Fibroblast of the aortic adventitia (primary cell): ENCODE results near the gene CPB1. TPM values are rescaled to one million over a fixed set of nuclear protein-coding genes. Genes with fewer than 3 reads are reported as not detected.

Experiments
- DNase-seq: peaks from one replicate; pipeline ENCODE4 v3.0.0-alpha.2; 2010; ENCODE audit warnings: low read depth
- H3K4me3 ChIP-seq: 2 replicates; pipeline ENCODE4 v1.5.1; 2011; ENCODE audit warnings: low read depth, mild to moderate bottlenecking, control low read depth, low read length, moderate library complexity
- total RNA-seq: library from RNA; depleted of rRNA; stranded (reverse); fragments of >200 nt; gene quantifications from 2 replicates; pipeline ENCODE4 v1.2.3, GENCODE V29; 2012; ENCODE audit warnings: low replicate concordance
- TF ChIP-seq, protein P1 (sequence below): IDR thresholded peaks from 2 replicates; pipeline ENCODE4 v1.5.1; 2011; ENCODE audit warnings: mild to moderate bottlenecking, low read length, control low read depth, inconsistent platforms; ENCODE audit not compliant: insufficient read depth

Gene CPB1
- total RNA-seq, 1 donor: 0.18 TPM

GRCh38 chr3:148815316-148816110 lies 12.1 kb upstream of the CPB1 start:
- no peak overlapping the region for H3K4me3 ChIP-seq
- no peak for DNase-seq

GRCh38 chr3:148816427-148816826 lies 11.2 kb upstream of the CPB1 start:
- no peak overlapping the region for H3K4me3 ChIP-seq
- TF ChIP-seq, protein P1, sequence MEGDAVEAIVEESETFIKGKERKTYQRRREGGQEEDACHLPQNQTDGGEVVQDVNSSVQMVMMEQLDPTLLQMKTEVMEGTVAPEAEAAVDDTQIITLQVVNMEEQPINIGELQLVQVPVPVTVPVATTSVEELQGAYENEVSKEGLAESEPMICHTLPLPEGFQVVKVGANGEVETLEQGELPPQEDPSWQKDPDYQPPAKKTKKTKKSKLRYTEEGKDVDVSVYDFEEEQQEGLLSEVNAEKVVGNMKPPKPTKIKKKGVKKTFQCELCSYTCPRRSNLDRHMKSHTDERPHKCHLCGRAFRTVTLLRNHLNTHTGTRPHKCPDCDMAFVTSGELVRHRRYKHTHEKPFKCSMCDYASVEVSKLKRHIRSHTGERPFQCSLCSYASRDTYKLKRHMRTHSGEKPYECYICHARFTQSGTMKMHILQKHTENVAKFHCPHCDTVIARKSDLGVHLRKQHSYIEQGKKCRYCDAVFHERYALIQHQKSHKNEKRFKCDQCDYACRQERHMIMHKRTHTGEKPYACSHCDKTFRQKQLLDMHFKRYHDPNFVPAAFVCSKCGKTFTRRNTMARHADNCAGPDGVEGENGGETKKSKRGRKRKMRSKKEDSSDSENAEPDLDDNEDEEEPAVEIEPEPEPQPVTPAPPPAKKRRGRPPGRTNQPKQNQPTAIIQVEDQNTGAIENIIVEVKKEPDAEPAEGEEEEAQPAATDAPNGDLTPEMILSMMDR: no peak
- no peak for DNase-seq

More at GRCh38 chr3:148815316-148816110, 12.1 kb upstream of the CPB1 start:
- TF ChIP-seq, protein P1: no peak

DNA sequence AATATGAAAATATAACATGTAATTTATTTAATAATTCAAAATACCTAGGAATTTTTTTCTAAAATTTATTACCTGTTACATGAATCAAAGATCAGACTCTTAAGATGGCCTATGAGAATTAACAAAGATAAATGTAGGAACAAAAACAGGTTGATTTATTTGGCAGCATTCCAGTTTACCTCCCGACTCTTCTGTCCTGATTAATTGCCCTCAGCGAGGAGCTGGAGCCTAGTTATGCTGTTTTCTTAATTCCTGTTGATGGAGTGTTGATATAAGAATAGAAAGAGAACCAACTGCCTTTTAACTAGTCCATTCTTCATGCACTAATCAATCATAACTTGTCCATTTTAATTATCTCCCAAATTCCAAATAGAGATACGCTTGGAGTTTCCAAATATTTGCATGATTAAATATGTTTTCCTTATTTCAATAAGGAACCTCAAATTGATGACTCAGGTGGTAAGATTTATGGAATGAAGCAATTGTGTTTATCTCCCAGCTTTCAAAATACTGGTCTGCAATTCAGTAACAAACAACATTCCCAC lies 10.6 kb upstream of the CPB1 start:
- TF ChIP-seq, protein P1: no peak
- no peak overlapping the region for H3K4me3 ChIP-seq
- DNase-seq: no peak

- no peak for DNase-seq
- TF ChIP-seq, protein P1: no peak
- no peak overlapping the region for H3K4me3 ChIP-seq
Observed at GRCh38 chr3:148820361-148821245, 7.0 kb upstream of the CPB1 start.

DNA sequence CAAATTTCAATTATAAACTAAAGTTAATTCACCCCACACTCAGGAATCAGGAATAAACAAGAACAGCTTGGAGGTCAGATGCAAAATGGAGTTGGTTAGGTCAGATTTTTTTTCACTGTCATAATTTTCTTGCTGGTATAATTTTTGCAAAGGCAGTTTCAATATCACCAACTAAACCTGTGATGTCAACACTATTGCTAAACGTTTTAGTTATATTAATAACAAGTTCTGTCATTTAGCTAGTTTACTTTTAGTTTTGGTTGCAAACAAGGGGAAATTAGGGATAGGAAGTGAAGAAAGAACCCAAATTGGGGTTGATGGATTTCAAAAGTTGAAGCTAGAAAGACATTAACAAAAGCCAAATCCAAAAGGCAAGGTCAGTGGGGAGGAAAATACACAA lies 4.6 kb upstream of the CPB1 start:
- H3K4me3 ChIP-seq: no peak overlapping the region
- DNase-seq: no peak
- TF ChIP-seq, protein P1: no peak

DNA sequence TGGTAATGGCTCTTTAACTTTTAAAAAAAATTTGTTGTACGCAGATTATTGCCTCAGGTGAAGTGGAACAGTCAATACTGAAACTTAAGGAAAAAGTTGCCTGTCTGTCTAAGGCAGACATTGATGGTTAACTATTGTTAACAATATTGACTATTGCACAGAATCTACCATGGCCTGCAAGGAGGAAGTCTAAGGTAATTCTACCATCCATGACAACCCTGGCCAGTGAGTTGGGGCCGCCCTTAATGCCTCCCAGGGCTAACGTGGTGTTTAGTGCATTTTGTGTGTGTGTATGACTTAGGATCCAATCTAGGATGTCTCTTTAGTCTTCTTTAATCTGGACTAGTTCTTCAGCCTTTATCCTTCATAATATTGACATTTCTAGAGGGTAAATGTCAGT lies 2.1 kb upstream of the CPB1 start:
- no peak overlapping the region for H3K4me3 ChIP-seq
- DNase-seq: no peak

More for the DNA sequence above, 2.1 kb upstream of the CPB1 start:
- TF ChIP-seq, protein P1: no peak
